Thymus (tissue), 11 donors: ENCODE data around the gene CLDN4. TPM values are rescaled to one million over a fixed set of nuclear protein-coding genes. Genes with fewer than 3 reads are reported as not detected.
"Not testable (repeated sequence)": the region's sequence is repeated elsewhere in the genome, so short reads cannot be mapped to it uniquely, and the experiment has no call there.

Source experiments
- DNase-seq, 9 donors: peaks; one replicate each; pipeline ENCODE4 v3.0.0-alpha.2; 2013; ENCODE audit warnings: low spot score in 9 of 9, low read depth in 6 of 9, missing footprints in 1 of 9
- H3K27ac ChIP-seq, 2 donors: one replicate each; pipeline ENCODE4 v1.5.1; 2013; ENCODE audit warnings: control low read depth in 1 of 2, low read depth in 1 of 2, low read length in 1 of 2, mild to moderate bottlenecking in 1 of 2, moderate library complexity in 1 of 2
- H3K27me3 ChIP-seq, 2 donors: one replicate each; pipeline ENCODE4 v1.5.1; 2013; ENCODE audit warnings: low read length in 1 of 2; ENCODE audit not compliant: control insufficient read depth in 2 of 2, insufficient read depth in 1 of 2
- H3K36me3 ChIP-seq, 2 donors: one replicate each; pipeline ENCODE4 v1.5.1; 2013; ENCODE audit warnings: low read length in 1 of 2, mild to moderate bottlenecking in 1 of 2, moderate library complexity in 1 of 2; ENCODE audit not compliant: control insufficient read depth in 2 of 2, insufficient read depth in 2 of 2
- H3K4me1 ChIP-seq, 2 donors: one replicate each; pipeline ENCODE4 v1.5.1; 2013; ENCODE audit warnings: low read length in 2 of 2; ENCODE audit not compliant: control insufficient read depth in 2 of 2, insufficient read depth in 2 of 2
- H3K4me3 ChIP-seq, 2 donors: one replicate each; pipeline ENCODE4 v1.5.1; 2013; ENCODE audit warnings: low read length in 2 of 2, control low read depth in 1 of 2, mild to moderate bottlenecking in 1 of 2
- H3K9me3 ChIP-seq, 2 donors: one replicate each; pipeline ENCODE4 v1.5.1; 2013; ENCODE audit warnings: low read length in 1 of 2, mild to moderate bottlenecking in 1 of 2; ENCODE audit not compliant: control insufficient read depth in 2 of 2, insufficient read depth in 1 of 2
- WGBS: extraction: QIAGEN DNeasy Blood & Tissue Kit; methylation state at CpG from one replicate; pipeline ENCODE4 v1.1.7; 2013; 5-methylcytosine and 5-hydroxymethylcytosine counted together
- polyA plus RNA-seq: library from polyadenylated mRNA; stranded (reverse); fragments of 200-250 nt; gene quantifications from one replicate; pipeline ENCODE4 v1.2.3, GENCODE V29; 2013
- total RNA-seq: library from RNA; stranded (reverse); fragments of 120-200 nt; gene quantifications from one replicate; pipeline ENCODE4 v1.2.4, GENCODE V29; 2013
- donor health status: healthy.

CLDN4 gene
- total and polyA plus RNA-seq, 2 donors, result 13.4 to 38.4 TPM

- DNase-seq, result no peak
- Histone ChIP-seq H3K36me3 (no peaks in the 10 kb centered on the region), H3K4me1 (peaks cover 2 to 13% of the 10 kb centered on the region in 2 donors), H3K4me3 (no peak overlapping the region), H3K27me3 (peaks cover 0 to 15% of the 10 kb centered on the region in 2 donors), H3K27ac (no peak overlapping the region), H3K9me3 (no peaks in the 10 kb centered on the region)
- WGBS, result 94% methylated on average over 13 of the region's 13 CpGs
These were observed 14.2 kb downstream of the CLDN4 start for GRCh38 chr7:73844848-73845460.

- not testable (repeated sequence) for H3K36me3 ChIP-seq, H3K9me3 ChIP-seq, H3K4me3 ChIP-seq, H3K27ac ChIP-seq
- DNase-seq, result peak in 1 of 9 donors; percentile 10
- H3K4me1 ChIP-seq, result peaks cover 2 to 13% of the 10 kb centered on the region in 2 donors
- H3K27me3 ChIP-seq, result peaks cover 0 to 15% of the 10 kb centered on the region in 2 donors
- WGBS, result 58% methylated on average over 12 of the region's 12 CpGs
These were observed 15.0 kb downstream of the CLDN4 start for GRCh38 chr7:73845701-73846195.

GRCh38 chr7:73847941-73848723 is 17.3 kb downstream of the CLDN4 start:
- Histone ChIP-seq H3K36me3 (no peaks in the 10 kb centered on the region), H3K27me3 (peaks cover 0 to 14% of the 10 kb centered on the region in 2 donors), H3K9me3 (no peaks in the 10 kb centered on the region), H3K4me3 (no peak overlapping the region), H3K4me1 (peaks cover 0 to 7% of the 10 kb centered on the region in 2 donors), H3K27ac (no peak overlapping the region)
- WGBS, result 94% methylated on average over 10 of the region's 10 CpGs
- no peak for DNase-seq

- H3K27ac ChIP-seq, result no peak overlapping the region
- no peaks in the 10 kb centered on the region for H3K9me3 ChIP-seq
- H3K4me3 ChIP-seq, result no peak overlapping the region
- WGBS, result 77% methylated on average over 4 of the region's 4 CpGs
- DNase-seq, result no peak
- H3K36me3 ChIP-seq, result no peaks in the 10 kb centered on the region
- peaks cover 0 to 9% of the 10 kb centered on the region in 2 donors for H3K4me1 ChIP-seq
- peaks cover 0 to 18% of the 10 kb centered on the region in 2 donors for H3K27me3 ChIP-seq
These were observed 20.0 kb downstream of the CLDN4 start for GRCh38 chr7:73850781-73851207.

GRCh38 chr7:73851410-73852338 is 20.9 kb downstream of the CLDN4 start:
- Histone ChIP-seq H3K9me3 (no peaks in the 10 kb centered on the region), H3K4me1 (peaks cover 0 to 10% of the 10 kb centered on the region in 2 donors), H3K27ac (no peak overlapping the region), H3K27me3 (peaks cover 0 to 20% of the 10 kb centered on the region in 2 donors), H3K36me3 (no peaks in the 10 kb centered on the region), H3K4me3 (no peak overlapping the region)
- peak in 1 of 9 donors; percentile 37 for DNase-seq
- WGBS, result 49% methylated on average over 8 of the region's 8 CpGs

GRCh38 chr7:73852500-73852899 is 21.7 kb downstream of the CLDN4 start:
- Histone ChIP-seq H3K9me3 (no peaks in the 10 kb centered on the region), H3K27me3 (peaks cover 0 to 24% of the 10 kb centered on the region in 2 donors), H3K4me1 (peaks cover 0 to 10% of the 10 kb centered on the region in 2 donors), H3K27ac (no peak overlapping the region), H3K4me3 (no peak overlapping the region), H3K36me3 (no peaks in the 10 kb centered on the region)
- 91% methylated on average over 5 of the region's 5 CpGs for WGBS
- DNase-seq, result no peak

- no peaks in the 10 kb centered on the region for H3K36me3 ChIP-seq
- no peak overlapping the region for H3K27ac ChIP-seq
- 70% methylated on average over 3 of the region's 3 CpGs for WGBS
- no peaks in the 10 kb centered on the region for H3K9me3 ChIP-seq
- no peak for DNase-seq
- peaks cover 0 to 6% of the 10 kb centered on the region in 2 donors for H3K4me1 ChIP-seq
- H3K27me3 ChIP-seq, result peaks cover 0 to 24% of the 10 kb centered on the region in 2 donors
- H3K4me3 ChIP-seq, result no peak overlapping the region
These were observed 26.1 kb downstream of the CLDN4 start for GRCh38 chr7:73856941-73857340.

- Histone ChIP-seq H3K9me3 (no peaks in the 10 kb centered on the region), H3K27ac (no peak overlapping the region), H3K4me1 (peaks cover 0 to 6% of the 10 kb centered on the region in 2 donors), H3K4me3 (no peak overlapping the region), H3K36me3 (no peaks in the 10 kb centered on the region), H3K27me3 (peaks cover 0 to 22% of the 10 kb centered on the region in 2 donors)
- WGBS, result 75% methylated on average over 2 of the region's 2 CpGs
- DNase-seq, result peak in 1 of 9 donors; percentile 10
These were observed 28.0 kb downstream of the CLDN4 start for GRCh38 chr7:73858807-73859206.
